HL-60/S4 treated with phorbol 12-myristate 13-acetate at 8.2 ng/mL for 4 days and 3 days (cell line): ENCODE results near the gene SLC11A2.

Experiments
- in situ Hi-C: fragments of 300-500 bp; cut with MboI; formaldehyde crosslinking; loops from 2 replicates; pipeline ENCODE4 v1.15.0; 2022; ENCODE audit warnings: low sequenced_read_pairs

The SLC11A2 gene

GRCh38 chr12:51025836-51026638, at the start of gene SLC11A2:
SLC11A2 (minus strand) TSS chr12:51026384; CDS start chr12:51010728, 15,656 bp downstream.
- in situ Hi-C loops: no loop called here

- in situ Hi-C loops: no loop called here
These were observed 49.2 kb upstream of the SLC11A2 start for GRCh38 chr12:51075390-51075789.

- in situ Hi-C loops: no loop called here
These were observed 45.5 kb upstream of the SLC11A2 start for GRCh38 chr12:51071663-51072062.

GRCh38 chr12:51070004-51070403, 43.8 kb upstream of the SLC11A2 start:
- in situ Hi-C loops: no loop called here

- in situ Hi-C loops: no loop called here
These were observed 41.6 kb upstream of the SLC11A2 start for GRCh38 chr12:51067771-51068170.

GRCh38 chr12:51067229-51067628, 41.0 kb upstream of the SLC11A2 start:
- in situ Hi-C loops: no loop called here

GRCh38 chr12:51065530-51065929, 39.3 kb upstream of the SLC11A2 start:
- in situ Hi-C loops: no loop called here

GRCh38 chr12:51062631-51063397, 36.6 kb upstream of the SLC11A2 start:
- in situ Hi-C loops: no loop called here

GRCh38 chr12:51059086-51059485, 32.9 kb upstream of the SLC11A2 start:
- in situ Hi-C loops: no loop called here

- in situ Hi-C loops: no loop called here
These were observed 30.1 kb upstream of the SLC11A2 start for GRCh38 chr12:51056242-51056641.

GRCh38 chr12:51055060-51055459, 28.9 kb upstream of the SLC11A2 start:
- in situ Hi-C loops: no loop called here

GRCh38 chr12:51051787-51052186, 25.6 kb upstream of the SLC11A2 start:
- in situ Hi-C loops: no loop called here

GRCh38 chr12:51049525-51049924, 23.3 kb upstream of the SLC11A2 start:
- in situ Hi-C loops: no loop called here

- in situ Hi-C loops: no loop called here
These were observed 22.6 kb upstream of the SLC11A2 start for GRCh38 chr12:51048661-51049251.

GRCh38 chr12:51047655-51048540, 21.7 kb upstream of the SLC11A2 start, which contains the start of gene LETMD1:
LETMD1 (plus strand) TSS chr12:51048327; CDS start chr12:51048357, 30 bp downstream.
- in situ Hi-C loops: no loop called here

GRCh38 chr12:51036279-51036678, 10.1 kb upstream of the SLC11A2 start:
- in situ Hi-C loops: no loop called here

- in situ Hi-C loops: no loop called here
These were observed 7.4 kb upstream of the SLC11A2 start for GRCh38 chr12:51033457-51034089.

- in situ Hi-C loops: no loop called here
These were observed 6.9 kb upstream of the SLC11A2 start for GRCh38 chr12:51033048-51033447.

GRCh38 chr12:51028813-51029150, 2.6 kb upstream of the SLC11A2 start:
- in situ Hi-C loops: no loop called here

- in situ Hi-C loops: no loop called here
These were observed 2.1 kb upstream of the SLC11A2 start for GRCh38 chr12:51028126-51028812.
